HEK293 (cell line): ENCODE data around the gene DOP1A.

Source experiments
- MZF1 ChIP-seq: fragments of 450-650 bp; formaldehyde crosslinking; IDR thresholded peaks from 2 replicates; pipeline ENCODE4 v1.5.1; 2017; ENCODE audit warnings: missing biosample characterization, missing genetic modification characterization, borderline replicate concordance
- PRDM1 ChIP-seq: fragments of 450-650 bp; formaldehyde crosslinking; IDR thresholded peaks from 2 replicates; pipeline ENCODE4; 2016; ENCODE audit warnings: missing biosample characterization, missing genetic modification characterization
- SCRT2 ChIP-seq: fragments of 450-650 bp; formaldehyde crosslinking; IDR thresholded peaks from 2 replicates; pipeline ENCODE4 v1.5.1; 2016; ENCODE audit warnings: missing biosample characterization, missing genetic modification characterization
- TRIM28 ChIP-seq: IDR thresholded peaks from 2 replicates; pipeline ENCODE4 v1.6.1; 2011; ENCODE audit warnings: low read length, control low read depth, borderline replicate concordance
- YY2 ChIP-seq: fragments of 450-650 bp; formaldehyde crosslinking; IDR thresholded peaks from 2 replicates; pipeline ENCODE4 v1.5.1; 2016; ENCODE audit warnings: missing biosample characterization, missing genetic modification characterization
- ZBTB17 ChIP-seq: fragments of 450-650 bp; formaldehyde crosslinking; IDR thresholded peaks from 2 replicates; pipeline ENCODE4 v1.5.1; 2016; ENCODE audit warnings: missing biosample characterization, missing genetic modification characterization
- ZFP41 ChIP-seq: fragments of 450-650 bp; formaldehyde crosslinking; IDR thresholded peaks from 2 replicates; pipeline ENCODE4 v1.5.1; 2016; ENCODE audit warnings: missing biosample characterization, missing genetic modification characterization, borderline replicate concordance
- ZNF146 ChIP-seq: fragments of 450-650 bp; formaldehyde crosslinking; IDR thresholded peaks from 2 replicates; pipeline ENCODE4 v1.5.1; 2016; ENCODE audit warnings: missing biosample characterization, missing genetic modification characterization
- ZNF157 ChIP-seq: fragments of 450-650 bp; formaldehyde crosslinking; IDR thresholded peaks from 2 replicates; pipeline ENCODE4 v1.5.1; 2016; ENCODE audit warnings: missing biosample characterization, missing genetic modification characterization
- ZNF169 ChIP-seq: fragments of 450-650 bp; formaldehyde crosslinking; IDR thresholded peaks from 2 replicates; pipeline ENCODE4 v1.5.1; 2016; ENCODE audit warnings: missing biosample characterization, missing genetic modification characterization
- ZNF175 ChIP-seq: fragments of 450-650 bp; formaldehyde crosslinking; IDR thresholded peaks from 2 replicates; pipeline ENCODE4 v1.5.1; 2016; ENCODE audit warnings: missing biosample characterization, missing genetic modification characterization
- ZNF184 ChIP-seq: fragments of 450-650 bp; IDR thresholded peaks from 2 replicates; pipeline ENCODE4 v1.5.1; 2018; ENCODE audit warnings: missing biosample characterization, mild to moderate bottlenecking, missing genetic modification characterization
- ZNF19 ChIP-seq: fragments of 450-650 bp; formaldehyde crosslinking; IDR thresholded peaks from 2 replicates; pipeline ENCODE4; 2016; ENCODE audit warnings: missing biosample characterization, missing genetic modification characterization, low read depth
- ZNF202 ChIP-seq: fragments of 450-650 bp; formaldehyde crosslinking; IDR thresholded peaks from 2 replicates; pipeline ENCODE4 v1.5.1; 2016; ENCODE audit warnings: missing biosample characterization, missing genetic modification characterization, borderline replicate concordance
- ZNF239 ChIP-seq: fragments of 450-650 bp; formaldehyde crosslinking; IDR thresholded peaks from 2 replicates; pipeline ENCODE4 v1.5.1; 2016; ENCODE audit warnings: missing biosample characterization, missing genetic modification characterization
- ZNF341 ChIP-seq: fragments of 450-650 bp; formaldehyde crosslinking; IDR thresholded peaks from 2 replicates; pipeline ENCODE4; 2016; ENCODE audit warnings: low read depth, missing biosample characterization, missing genetic modification characterization
- ZNF354C ChIP-seq: fragments of 450-650 bp; formaldehyde crosslinking; IDR thresholded peaks from 2 replicates; pipeline ENCODE4 v1.5.1; 2016; ENCODE audit warnings: missing biosample characterization, missing genetic modification characterization, low read depth, borderline replicate concordance
- ZNF37A ChIP-seq: fragments of 450-650 bp; IDR thresholded peaks from 2 replicates; pipeline ENCODE4 v1.5.1; 2018; ENCODE audit warnings: missing biosample characterization, missing genetic modification characterization
- ZNF391 ChIP-seq: fragments of 450-650 bp; formaldehyde crosslinking; IDR thresholded peaks from 2 replicates; pipeline ENCODE4 v1.5.1; 2016; ENCODE audit warnings: low read depth, missing biosample characterization, missing genetic modification characterization, borderline replicate concordance
- ZNF416 ChIP-seq: fragments of 450-650 bp; formaldehyde crosslinking; IDR thresholded peaks from 2 replicates; pipeline ENCODE4 v1.5.1; 2016; ENCODE audit warnings: missing biosample characterization, missing genetic modification characterization
- ZNF48 ChIP-seq: fragments of 450-650 bp; formaldehyde crosslinking; IDR thresholded peaks from 2 replicates; pipeline ENCODE4 v1.5.1; 2016; ENCODE audit warnings: missing biosample characterization, missing genetic modification characterization
- ZNF530 ChIP-seq: fragments of 450-650 bp; formaldehyde crosslinking; IDR thresholded peaks from 2 replicates; pipeline ENCODE4 v1.5.1; 2016; ENCODE audit warnings: low read depth, missing biosample characterization, missing genetic modification characterization
- ZNF555 ChIP-seq: fragments of 450-650 bp; formaldehyde crosslinking; conservative IDR thresholded peaks from 2 replicates; pipeline ENCODE4 v1.5.1; 2017; ENCODE audit warnings: missing biosample characterization, mild to moderate bottlenecking, missing genetic modification characterization, inconsistent platforms
- ZNF558 ChIP-seq: fragments of 450-650 bp; formaldehyde crosslinking; IDR thresholded peaks from 2 replicates; pipeline ENCODE4 v1.5.1; 2016; ENCODE audit warnings: missing biosample characterization, missing genetic modification characterization
- ZNF585B ChIP-seq: fragments of 450-650 bp; formaldehyde crosslinking; IDR thresholded peaks from 2 replicates; pipeline ENCODE4 v1.5.1; 2016; ENCODE audit warnings: missing biosample characterization, missing genetic modification characterization
- ZNF600 ChIP-seq: fragments of 450-650 bp; formaldehyde crosslinking; IDR thresholded peaks from 2 replicates; pipeline ENCODE4 v1.5.1; 2016; ENCODE audit warnings: missing biosample characterization, missing genetic modification characterization
- ZNF629 ChIP-seq: fragments of 450-650 bp; formaldehyde crosslinking; IDR thresholded peaks from 2 replicates; pipeline ENCODE4 v1.5.1; 2017; ENCODE audit warnings: missing biosample characterization, missing genetic modification characterization
- ZNF670 ChIP-seq: fragments of 450-650 bp; formaldehyde crosslinking; IDR thresholded peaks from 2 replicates; pipeline ENCODE4 v1.5.1; 2016; ENCODE audit warnings: missing biosample characterization, missing genetic modification characterization, low read depth
- ZNF830 ChIP-seq: fragments of 450-650 bp; IDR thresholded peaks from 2 replicates; pipeline ENCODE4 v1.5.0; 2018; ENCODE audit warnings: missing biosample characterization, missing genetic modification characterization, low read depth, mild to moderate bottlenecking, moderate library complexity
- ZNF843 ChIP-seq: fragments of 450-650 bp; formaldehyde crosslinking; IDR thresholded peaks from 2 replicates; pipeline ENCODE4 v1.5.1; 2016; ENCODE audit warnings: missing biosample characterization, missing genetic modification characterization
- TF ChIP-seq, protein P1 (sequence below): fragments of 450-650 bp; formaldehyde crosslinking; IDR thresholded peaks from 2 replicates; pipeline ENCODE4 v1.5.1; 2017; ENCODE audit warnings: missing biosample characterization, missing genetic modification characterization
- TF ChIP-seq, protein P2 (sequence below): IDR thresholded peaks from 2 replicates; pipeline ENCODE4 v1.6.1; 2011; ENCODE audit warnings: mild to moderate bottlenecking, low read depth, low read length, borderline replicate concordance
- TF ChIP-seq, protein P3 (sequence below): sonication (generic); formaldehyde crosslinking; IDR thresholded peaks from 2 replicates; pipeline ENCODE4 v1.8.1; 2022; ENCODE audit warnings: mild to moderate bottlenecking, moderate library complexity, missing genetic modification reagents
- TF ChIP-seq, protein P4 (sequence below): fragments of 450-650 bp; IDR thresholded peaks from 2 replicates; pipeline ENCODE4 v1.5.1; 2018; ENCODE audit warnings: missing biosample characterization, missing genetic modification characterization
- TF ChIP-seq, protein P5 (sequence below): fragments of 450-650 bp; formaldehyde crosslinking; optimal IDR thresholded peaks from 2 replicates; pipeline ENCODE3; 2016; ENCODE audit warnings: missing biosample characterization, mild to moderate bottlenecking, missing genetic modification characterization

The DOP1A gene

DNA sequence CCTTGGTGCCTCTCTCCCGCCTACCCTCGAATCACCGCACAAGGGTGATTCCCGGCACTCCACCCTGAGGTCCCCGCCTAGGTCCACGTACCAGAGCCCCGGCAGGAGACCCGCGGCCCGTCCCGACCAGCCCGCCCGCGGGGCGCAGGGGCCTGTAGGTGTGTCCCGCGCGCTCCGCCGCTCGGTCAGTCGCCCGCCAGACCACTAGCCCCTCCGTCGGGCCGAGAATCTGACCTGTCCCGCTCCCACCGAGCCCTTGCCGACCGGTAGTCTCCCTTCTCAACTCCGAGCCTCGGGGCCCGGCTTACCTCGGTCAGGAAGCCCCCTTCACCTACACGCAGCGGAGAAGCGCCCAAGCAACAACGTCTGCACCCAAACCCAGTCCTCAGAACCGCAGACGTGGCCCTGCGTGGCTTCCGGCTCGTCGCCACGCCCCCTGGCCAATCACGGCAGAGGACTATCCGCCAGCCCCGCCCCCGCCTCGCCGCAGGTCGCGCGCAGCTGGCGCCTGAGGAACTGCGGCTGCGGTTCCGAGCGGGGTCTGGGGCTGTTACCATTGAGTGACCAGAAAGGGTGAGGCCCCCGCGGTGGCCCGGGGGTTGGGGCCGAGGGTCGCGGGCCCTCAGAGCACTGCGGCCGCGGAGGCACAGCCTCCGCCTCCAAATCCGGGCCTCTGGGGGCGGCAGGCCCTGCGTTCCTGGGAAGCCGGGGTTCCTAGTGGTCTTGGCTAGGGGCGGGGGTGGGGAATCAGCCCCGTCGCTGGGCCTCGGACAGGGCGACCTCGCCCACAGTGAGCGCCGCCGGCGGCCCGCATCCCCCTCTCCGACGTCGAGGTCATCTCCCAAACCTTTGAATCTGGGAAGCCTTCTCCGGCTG is 125.6 kb downstream of the DOP1A start, which contains the start of the genes PGM3 and RWDD2A (continued):
- TF ChIP-seq ZNF157 (tag by site-specific recombination): no peak
- TF ChIP-seq ZNF184 (tag by site-specific recombination): no peak
- 0 out of 2 replicates have a peak, but pooled peaks have one; percentile 8 for TF ChIP-seq ZNF585B
- peak; percentile 22; the same call in 1 of the 2 replicates for TF ChIP-seq ZNF391 (tag by site-specific recombination)
- TF ChIP-seq ZNF670 (tag by site-specific recombination): no peak
- no peak for TF ChIP-seq ZNF175 (tag by site-specific recombination)
- TF ChIP-seq ZNF558 (tag by site-specific recombination): no peak
- peak; percentile 56; the same call in 1 of the 2 replicates for TF ChIP-seq ZBTB17 (tag by site-specific recombination)
- no peak for TF ChIP-seq ZNF530 (tag by site-specific recombination)
- no peak for TF ChIP-seq ZNF19 (tag by site-specific recombination)
- TF ChIP-seq ZNF202 (tag by site-specific recombination): no peak
- TF ChIP-seq MZF1 (tag by site-specific recombination): peak; percentile 56; the same call in 1 of the 2 replicates
- peak; percentile 98 for TF ChIP-seq ZNF600 (tag by site-specific recombination)
- TF ChIP-seq ZNF37A (tag by site-specific recombination): no peak
- no peak for TF ChIP-seq ZNF169 (tag by site-specific recombination)
- TF ChIP-seq ZNF629: 0 out of 2 replicates have a peak, but pooled peaks have one; percentile 9
- TF ChIP-seq ZNF146 (tag by site-specific recombination): no peak
- no peak for TF ChIP-seq ZNF239
- TF ChIP-seq ZNF341 (tag by site-specific recombination): peak; percentile 92
- no peak for TF ChIP-seq YY2 (tag by site-specific recombination)
- no peak for TF ChIP-seq ZFP41
- TF ChIP-seq, protein P1, sequence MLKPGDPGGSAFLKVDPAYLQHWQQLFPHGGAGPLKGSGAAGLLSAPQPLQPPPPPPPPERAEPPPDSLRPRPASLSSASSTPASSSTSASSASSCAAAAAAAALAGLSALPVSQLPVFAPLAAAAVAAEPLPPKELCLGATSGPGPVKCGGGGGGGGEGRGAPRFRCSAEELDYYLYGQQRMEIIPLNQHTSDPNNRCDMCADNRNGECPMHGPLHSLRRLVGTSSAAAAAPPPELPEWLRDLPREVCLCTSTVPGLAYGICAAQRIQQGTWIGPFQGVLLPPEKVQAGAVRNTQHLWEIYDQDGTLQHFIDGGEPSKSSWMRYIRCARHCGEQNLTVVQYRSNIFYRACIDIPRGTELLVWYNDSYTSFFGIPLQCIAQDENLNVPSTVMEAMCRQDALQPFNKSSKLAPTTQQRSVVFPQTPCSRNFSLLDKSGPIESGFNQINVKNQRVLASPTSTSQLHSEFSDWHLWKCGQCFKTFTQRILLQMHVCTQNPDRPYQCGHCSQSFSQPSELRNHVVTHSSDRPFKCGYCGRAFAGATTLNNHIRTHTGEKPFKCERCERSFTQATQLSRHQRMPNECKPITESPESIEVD: no peak
- no peak for TF ChIP-seq ZNF416 (tag by site-specific recombination)
- no peak for TF ChIP-seq TRIM28
- peak; percentile 83 for TF ChIP-seq SCRT2
- TF ChIP-seq ZNF555: no peak
- peak; percentile 60; the same call in 1 of the 2 replicates for TF ChIP-seq ZNF843 (tag by site-specific recombination)
- TF ChIP-seq, protein P2, sequence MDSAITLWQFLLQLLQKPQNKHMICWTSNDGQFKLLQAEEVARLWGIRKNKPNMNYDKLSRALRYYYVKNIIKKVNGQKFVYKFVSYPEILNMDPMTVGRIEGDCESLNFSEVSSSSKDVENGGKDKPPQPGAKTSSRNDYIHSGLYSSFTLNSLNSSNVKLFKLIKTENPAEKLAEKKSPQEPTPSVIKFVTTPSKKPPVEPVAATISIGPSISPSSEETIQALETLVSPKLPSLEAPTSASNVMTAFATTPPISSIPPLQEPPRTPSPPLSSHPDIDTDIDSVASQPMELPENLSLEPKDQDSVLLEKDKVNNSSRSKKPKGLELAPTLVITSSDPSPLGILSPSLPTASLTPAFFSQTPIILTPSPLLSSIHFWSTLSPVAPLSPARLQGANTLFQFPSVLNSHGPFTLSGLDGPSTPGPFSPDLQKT: no peak; the same call in 1 of the 2 replicates
- no peak for TF ChIP-seq ZNF48 (tag by site-specific recombination)
- TF ChIP-seq, protein P3, sequence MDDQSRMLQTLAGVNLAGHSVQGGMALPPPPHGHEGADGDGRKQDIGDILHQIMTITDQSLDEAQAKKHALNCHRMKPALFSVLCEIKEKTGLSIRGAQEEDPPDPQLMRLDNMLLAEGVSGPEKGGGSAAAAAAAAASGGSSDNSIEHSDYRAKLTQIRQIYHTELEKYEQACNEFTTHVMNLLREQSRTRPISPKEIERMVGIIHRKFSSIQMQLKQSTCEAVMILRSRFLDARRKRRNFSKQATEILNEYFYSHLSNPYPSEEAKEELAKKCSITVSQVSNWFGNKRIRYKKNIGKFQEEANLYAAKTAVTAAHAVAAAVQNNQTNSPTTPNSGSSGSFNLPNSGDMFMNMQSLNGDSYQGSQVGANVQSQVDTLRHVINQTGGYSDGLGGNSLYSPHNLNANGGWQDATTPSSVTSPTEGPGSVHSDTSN (CRISPR knock-in tag): 0 out of 2 replicates have a peak, but pooled peaks have one; percentile 51
- no peak for TF ChIP-seq PRDM1 (tag by site-specific recombination)
- TF ChIP-seq, protein P4, sequence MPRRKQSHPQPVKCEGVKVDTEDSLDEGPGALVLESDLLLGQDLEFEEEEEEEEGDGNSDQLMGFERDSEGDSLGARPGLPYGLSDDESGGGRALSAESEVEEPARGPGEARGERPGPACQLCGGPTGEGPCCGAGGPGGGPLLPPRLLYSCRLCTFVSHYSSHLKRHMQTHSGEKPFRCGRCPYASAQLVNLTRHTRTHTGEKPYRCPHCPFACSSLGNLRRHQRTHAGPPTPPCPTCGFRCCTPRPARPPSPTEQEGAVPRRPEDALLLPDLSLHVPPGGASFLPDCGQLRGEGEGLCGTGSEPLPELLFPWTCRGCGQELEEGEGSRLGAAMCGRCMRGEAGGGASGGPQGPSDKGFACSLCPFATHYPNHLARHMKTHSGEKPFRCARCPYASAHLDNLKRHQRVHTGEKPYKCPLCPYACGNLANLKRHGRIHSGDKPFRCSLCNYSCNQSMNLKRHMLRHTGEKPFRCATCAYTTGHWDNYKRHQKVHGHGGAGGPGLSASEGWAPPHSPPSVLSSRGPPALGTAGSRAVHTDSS: no peak
- TF ChIP-seq ZNF354C (tag by site-specific recombination): no peak
- TF ChIP-seq, protein P5, sequence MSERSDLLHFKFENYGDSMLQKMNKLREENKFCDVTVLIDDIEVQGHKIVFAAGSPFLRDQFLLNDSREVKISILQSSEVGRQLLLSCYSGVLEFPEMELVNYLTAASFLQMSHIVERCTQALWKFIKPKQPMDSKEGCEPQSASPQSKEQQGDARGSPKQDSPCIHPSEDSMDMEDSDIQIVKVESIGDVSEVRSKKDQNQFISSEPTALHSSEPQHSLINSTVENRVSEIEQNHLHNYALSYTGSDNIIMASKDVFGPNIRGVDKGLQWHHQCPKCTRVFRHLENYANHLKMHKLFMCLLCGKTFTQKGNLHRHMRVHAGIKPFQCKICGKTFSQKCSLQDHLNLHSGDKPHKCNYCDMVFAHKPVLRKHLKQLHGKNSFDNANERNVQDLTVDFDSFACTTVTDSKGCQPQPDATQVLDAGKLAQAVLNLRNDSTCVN (tag by site-specific recombination): peak; percentile 93
- TF ChIP-seq ZNF830 (tag by site-specific recombination): no peak
